Choroid plexus epithelial cell (primary cell): Measurements from ENCODE around the gene MRC2.

Experiments
- DNase-seq: peaks from one replicate; pipeline ENCODE4 v3.0.0-alpha.2; 2010; ENCODE audit warnings: low read depth
- H3K4me3 ChIP-seq: 2 replicates; pipeline ENCODE4 v1.5.1; 2011; ENCODE audit warnings: low read depth, mild to moderate bottlenecking, control low read depth, low read length, moderate library complexity
- CTCF ChIP-seq: conservative IDR thresholded peaks from 2 replicates; pipeline ENCODE4 v1.5.1; 2011; ENCODE audit warnings: low read depth, mild to moderate bottlenecking, control low read depth, inconsistent platforms, low read length, moderate library complexity

Gene MRC2

GRCh38 chr17:62629556-62630364 is 2.3 kb downstream of the MRC2 start:
- DNase-seq: no peak
- peak overlapping the region; percentile 84 for H3K4me3 ChIP-seq
- no peak for TF ChIP-seq CTCF

GRCh38 chr17:62630365-62631085 is 3.1 kb downstream of the MRC2 start:
- no peak for TF ChIP-seq CTCF
- no peak for DNase-seq
- peak overlapping the region; percentile 84 for H3K4me3 ChIP-seq

- TF ChIP-seq CTCF: no peak
- DNase-seq: no peak
- H3K4me3 ChIP-seq: no peak overlapping the region
Measured at GRCh38 chr17:62631086-62631935, 3.8 kb downstream of the MRC2 start.

- TF ChIP-seq CTCF: no peak
- DNase-seq: no peak
- H3K4me3 ChIP-seq: no peak overlapping the region
Measured at GRCh38 chr17:62631936-62632924, 4.8 kb downstream of the MRC2 start.

- DNase-seq: no peak
- H3K4me3 ChIP-seq: no peak overlapping the region
- TF ChIP-seq CTCF: peak; percentile 26
Measured at GRCh38 chr17:62637809-62638208, 10.3 kb downstream of the MRC2 start.

- no peak for DNase-seq
- no peak overlapping the region for H3K4me3 ChIP-seq
- no peak for TF ChIP-seq CTCF
Measured at GRCh38 chr17:62641153-62641552, 13.7 kb downstream of the MRC2 start.
